Measurements from ENCODE around the gene RNF152.

Gene RNF152

DNA sequence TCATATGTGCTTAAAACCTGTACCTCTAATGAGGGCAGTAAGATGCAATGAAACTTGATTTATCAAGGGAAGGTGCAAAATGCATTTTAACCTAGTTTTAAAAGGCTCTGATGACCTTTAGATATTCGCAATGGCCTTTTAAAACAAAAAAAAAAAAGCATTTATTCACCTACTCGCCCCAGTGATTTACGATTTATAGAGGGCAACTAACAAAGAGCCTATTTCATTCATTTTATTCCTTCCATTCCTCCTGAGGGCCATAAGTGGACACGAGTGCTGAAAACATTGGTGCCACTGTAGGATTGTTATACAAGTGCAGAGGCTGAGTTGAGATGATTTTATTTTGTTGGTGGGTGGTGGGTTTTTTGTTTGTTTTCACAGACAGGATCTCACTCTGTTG lies 48.1 kb downstream of the RNF152 start:
- Histone ChIP-seq H3K4me3 (ENCODE audit: low read length in 2 of 2) (no peak overlapping the region), H3K9me3 (ENCODE audit: control insufficient read depth in 2 of 2, low read length in 2 of 2) (no peaks in the 10 kb centered on the region), H3K9ac (ENCODE audit: low read depth in 1 of 2, low read length in 2 of 2) (no peak overlapping the region), H3K4me1 (ENCODE audit: control insufficient read depth in 2 of 2, insufficient read depth in 2 of 2, low read length in 2 of 2) (no peaks in the 10 kb centered on the region), H3K27ac (ENCODE audit: low read depth in 2 of 2, low read length in 2 of 2) (no peak overlapping the region), H3K36me3 (ENCODE audit: control insufficient read depth in 2 of 2, insufficient read depth in 2 of 2, low read length in 2 of 2) (peaks cover 0 to 2% of the 10 kb centered on the region in 2 donors), H3K27me3 (ENCODE audit: control insufficient read depth in 2 of 2, insufficient read depth in 2 of 2, low read length in 2 of 2) (no peaks in the 10 kb centered on the region)

DNA sequence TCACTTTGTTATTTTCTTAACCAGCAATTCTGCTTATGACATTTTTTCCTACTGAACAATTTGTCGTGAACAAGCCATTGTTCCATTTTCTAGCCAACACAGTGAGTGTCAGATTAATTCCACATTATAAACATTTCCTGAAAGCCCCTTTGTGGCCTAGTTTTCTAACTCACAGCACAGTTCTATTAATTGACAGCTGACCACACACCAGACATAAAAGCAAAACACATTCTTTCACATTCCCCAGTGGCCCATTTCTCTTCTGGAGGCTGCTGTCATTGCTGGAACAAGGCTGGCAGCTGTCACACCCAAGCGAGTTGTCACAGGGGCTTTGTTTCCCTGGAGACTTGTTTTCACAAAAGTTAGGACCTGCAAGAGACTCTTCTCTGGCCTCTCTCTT lies 50.7 kb downstream of the RNF152 start:
- H3K4me1 ChIP-seq (ENCODE audit: control insufficient read depth in 2 of 2, insufficient read depth in 2 of 2, low read length in 2 of 2): no peaks in the 10 kb centered on the region
- no peaks in the 10 kb centered on the region for H3K27me3 ChIP-seq (ENCODE audit: control insufficient read depth in 2 of 2, insufficient read depth in 2 of 2, low read length in 2 of 2)
- no peak overlapping the region for H3K4me3 ChIP-seq (ENCODE audit: low read length in 2 of 2)
- no peak overlapping the region for H3K27ac ChIP-seq (ENCODE audit: low read depth in 2 of 2, low read length in 2 of 2)
- no peak overlapping the region for H3K9ac ChIP-seq (ENCODE audit: low read depth in 1 of 2, low read length in 2 of 2)
- H3K9me3 ChIP-seq (ENCODE audit: control insufficient read depth in 2 of 2, low read length in 2 of 2): no peaks in the 10 kb centered on the region
- peaks cover 0 to 2% of the 10 kb centered on the region in 2 donors for H3K36me3 ChIP-seq (ENCODE audit: control insufficient read depth in 2 of 2, insufficient read depth in 2 of 2, low read length in 2 of 2)

DNA sequence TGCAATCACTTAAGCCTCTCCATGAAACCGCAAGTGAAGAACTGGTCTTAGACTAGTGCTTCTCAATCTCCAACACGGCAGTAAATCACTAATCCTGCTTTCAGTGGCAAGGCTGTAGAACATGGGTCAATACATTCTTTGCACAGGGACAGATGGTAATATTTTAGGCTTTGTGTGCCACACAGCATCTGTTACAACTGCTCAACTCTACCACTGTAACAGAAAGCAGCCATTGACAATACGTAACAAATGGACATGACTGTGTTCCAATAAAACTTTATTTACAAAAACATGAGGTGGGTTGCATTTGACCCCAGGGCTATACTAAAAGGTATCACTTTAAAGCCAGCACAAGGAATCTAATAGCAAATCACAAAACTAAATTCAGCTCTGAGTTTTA lies 51.1 kb downstream of the RNF152 start:
- no peak overlapping the region for H3K4me3 ChIP-seq (ENCODE audit: low read length in 2 of 2)
- H3K27ac ChIP-seq (ENCODE audit: low read depth in 2 of 2, low read length in 2 of 2): no peak overlapping the region
- no peak overlapping the region for H3K9ac ChIP-seq (ENCODE audit: low read depth in 1 of 2, low read length in 2 of 2)
- H3K36me3 ChIP-seq (ENCODE audit: control insufficient read depth in 2 of 2, insufficient read depth in 2 of 2, low read length in 2 of 2): peaks cover 0 to 2% of the 10 kb centered on the region in 2 donors
- no peaks in the 10 kb centered on the region for H3K27me3 ChIP-seq (ENCODE audit: control insufficient read depth in 2 of 2, insufficient read depth in 2 of 2, low read length in 2 of 2)
- H3K4me1 ChIP-seq (ENCODE audit: control insufficient read depth in 2 of 2, insufficient read depth in 2 of 2, low read length in 2 of 2): no peaks in the 10 kb centered on the region
- no peaks in the 10 kb centered on the region for H3K9me3 ChIP-seq (ENCODE audit: control insufficient read depth in 2 of 2, low read length in 2 of 2)

DNA sequence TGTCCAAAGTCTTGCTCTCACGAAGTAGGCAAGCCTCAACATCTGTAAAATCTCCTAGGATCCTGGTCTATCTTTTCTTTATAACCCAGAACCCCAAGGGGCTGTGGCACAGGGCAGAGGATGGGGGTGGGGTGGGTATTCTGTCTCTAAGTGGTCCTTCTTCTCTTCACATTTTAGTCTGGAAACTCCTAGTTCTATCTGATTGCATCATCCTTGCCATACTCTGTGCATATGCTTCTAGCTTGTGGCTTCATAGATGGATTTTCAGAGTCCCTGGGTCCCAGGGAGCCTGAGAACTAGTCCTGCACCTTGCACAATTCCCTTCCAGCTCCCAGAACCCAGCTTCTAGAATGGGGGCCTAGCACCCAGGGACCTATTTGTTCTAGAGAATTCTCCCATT lies 52.5 kb downstream of the RNF152 start:
- H3K36me3 ChIP-seq (ENCODE audit: control insufficient read depth in 2 of 2, insufficient read depth in 2 of 2, low read length in 2 of 2): peaks cover 0 to 2% of the 10 kb centered on the region in 2 donors
- H3K9ac ChIP-seq (ENCODE audit: low read depth in 1 of 2, low read length in 2 of 2): no peak overlapping the region
- no peaks in the 10 kb centered on the region for H3K4me1 ChIP-seq (ENCODE audit: control insufficient read depth in 2 of 2, insufficient read depth in 2 of 2, low read length in 2 of 2)
- H3K4me3 ChIP-seq (ENCODE audit: low read length in 2 of 2): no peak overlapping the region
- no peaks in the 10 kb centered on the region for H3K9me3 ChIP-seq (ENCODE audit: control insufficient read depth in 2 of 2, low read length in 2 of 2)
- H3K27ac ChIP-seq (ENCODE audit: low read depth in 2 of 2, low read length in 2 of 2): no peak overlapping the region
- no peaks in the 10 kb centered on the region for H3K27me3 ChIP-seq (ENCODE audit: control insufficient read depth in 2 of 2, insufficient read depth in 2 of 2, low read length in 2 of 2)

DNA sequence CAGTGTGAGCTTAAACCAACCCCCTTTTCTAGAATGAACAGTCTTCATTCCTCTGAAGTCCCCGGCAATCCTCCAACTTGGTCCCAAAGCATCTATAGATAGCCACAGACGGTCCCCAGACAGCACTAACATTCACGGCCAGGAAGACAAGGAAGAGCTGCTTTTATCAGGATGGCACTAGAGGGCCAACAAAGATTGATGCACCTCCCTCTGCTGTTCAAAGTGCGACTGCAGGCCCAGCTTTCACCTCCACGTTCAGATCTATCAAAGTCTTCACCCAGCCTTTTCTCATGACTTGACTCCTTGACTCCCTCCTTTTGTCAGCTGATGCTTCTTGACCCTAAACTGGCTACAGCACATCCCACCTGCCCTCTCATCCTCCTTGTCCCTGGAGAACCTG lies 54.3 kb downstream of the RNF152 start:
- no peak overlapping the region for H3K27ac ChIP-seq (ENCODE audit: low read depth in 2 of 2, low read length in 2 of 2)
- H3K27me3 ChIP-seq (ENCODE audit: control insufficient read depth in 2 of 2, insufficient read depth in 2 of 2, low read length in 2 of 2): no peaks in the 10 kb centered on the region
- H3K9me3 ChIP-seq (ENCODE audit: control insufficient read depth in 2 of 2, low read length in 2 of 2): no peaks in the 10 kb centered on the region
- H3K9ac ChIP-seq (ENCODE audit: low read depth in 1 of 2, low read length in 2 of 2): no peak overlapping the region
- no peak overlapping the region for H3K4me3 ChIP-seq (ENCODE audit: low read length in 2 of 2)
- peaks cover 0 to 2% of the 10 kb centered on the region in 2 donors for H3K36me3 ChIP-seq (ENCODE audit: control insufficient read depth in 2 of 2, insufficient read depth in 2 of 2, low read length in 2 of 2)
- no peaks in the 10 kb centered on the region for H3K4me1 ChIP-seq (ENCODE audit: control insufficient read depth in 2 of 2, insufficient read depth in 2 of 2, low read length in 2 of 2)

DNA sequence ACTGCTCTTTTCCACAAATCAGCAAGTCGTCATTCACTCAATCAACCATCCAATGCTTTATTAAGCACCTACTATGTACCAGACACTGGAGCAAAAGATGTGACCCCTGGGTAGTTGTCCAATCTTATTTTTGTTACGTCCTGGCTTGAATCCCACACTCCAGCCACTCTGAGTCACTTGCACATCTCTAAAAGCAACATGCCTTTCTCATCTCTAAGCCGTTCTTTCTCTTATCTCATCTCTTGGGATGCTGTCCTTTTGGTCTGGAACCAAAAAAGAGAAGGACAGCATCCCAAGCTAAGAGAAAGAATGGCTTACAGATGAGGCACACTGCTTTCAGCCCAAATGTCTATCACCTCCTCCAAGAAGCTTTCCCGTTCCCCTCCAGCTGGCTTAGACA lies 58.8 kb downstream of the RNF152 start:
- Histone ChIP-seq H3K27ac (ENCODE audit: low read depth in 2 of 2, low read length in 2 of 2) (no peak overlapping the region), H3K4me1 (ENCODE audit: control insufficient read depth in 2 of 2, insufficient read depth in 2 of 2, low read length in 2 of 2) (no peaks in the 10 kb centered on the region), H3K9ac (ENCODE audit: low read depth in 1 of 2, low read length in 2 of 2) (no peak overlapping the region), H3K4me3 (ENCODE audit: low read length in 2 of 2) (no peak overlapping the region), H3K36me3 (ENCODE audit: control insufficient read depth in 2 of 2, insufficient read depth in 2 of 2, low read length in 2 of 2) (no peaks in the 10 kb centered on the region), H3K9me3 (ENCODE audit: control insufficient read depth in 2 of 2, low read length in 2 of 2) (no peaks in the 10 kb centered on the region), H3K27me3 (ENCODE audit: control insufficient read depth in 2 of 2, insufficient read depth in 2 of 2, low read length in 2 of 2) (no peaks in the 10 kb centered on the region)

DNA sequence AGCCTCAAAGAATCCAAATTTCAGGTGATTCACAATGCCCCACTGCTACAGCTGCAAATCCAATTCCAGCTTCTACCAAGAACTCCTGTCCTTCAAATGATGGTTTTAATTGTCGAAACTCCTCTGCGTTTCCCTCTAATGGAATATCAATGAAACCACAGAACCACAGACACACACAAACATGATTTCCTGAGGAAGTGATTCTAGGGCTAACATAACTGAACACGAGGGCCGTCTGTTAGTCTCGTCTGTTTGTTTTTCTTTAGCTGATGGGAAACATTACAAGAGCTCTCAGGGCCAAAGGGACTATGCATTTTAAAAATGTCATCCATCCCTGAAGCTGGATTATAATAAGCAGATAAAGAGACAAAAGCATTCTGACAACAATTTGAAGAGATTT lies 59.4 kb downstream of the RNF152 start:
- Histone ChIP-seq H3K27ac (ENCODE audit: low read depth in 2 of 2, low read length in 2 of 2) (no peak overlapping the region), H3K9me3 (ENCODE audit: control insufficient read depth in 2 of 2, low read length in 2 of 2) (no peaks in the 10 kb centered on the region), H3K27me3 (ENCODE audit: control insufficient read depth in 2 of 2, insufficient read depth in 2 of 2, low read length in 2 of 2) (no peaks in the 10 kb centered on the region), H3K4me3 (ENCODE audit: low read length in 2 of 2) (no peak overlapping the region), H3K9ac (ENCODE audit: low read depth in 1 of 2, low read length in 2 of 2) (no peak overlapping the region), H3K4me1 (ENCODE audit: control insufficient read depth in 2 of 2, insufficient read depth in 2 of 2, low read length in 2 of 2) (no peaks in the 10 kb centered on the region), H3K36me3 (ENCODE audit: control insufficient read depth in 2 of 2, insufficient read depth in 2 of 2, low read length in 2 of 2) (no peaks in the 10 kb centered on the region)

DNA sequence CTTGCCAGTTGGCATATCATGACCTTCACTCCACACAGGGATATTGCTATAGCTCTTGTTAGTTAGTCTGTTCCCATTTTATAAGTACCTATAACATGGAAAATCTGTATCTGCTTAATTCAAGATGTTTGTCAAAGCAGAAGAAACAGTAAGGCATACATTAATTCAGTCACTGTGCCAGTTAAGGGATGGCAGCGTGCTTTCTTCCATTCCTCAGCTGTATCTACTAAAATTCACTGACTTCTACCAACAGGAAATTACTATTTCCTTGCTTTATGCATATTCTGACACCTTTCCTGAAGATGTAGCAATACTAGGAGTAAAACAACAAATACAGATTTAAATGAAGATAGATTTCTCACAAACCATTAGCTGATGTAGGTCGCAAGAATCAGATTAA lies 59.9 kb downstream of the RNF152 start:
- no peaks in the 10 kb centered on the region for H3K4me1 ChIP-seq (ENCODE audit: control insufficient read depth in 2 of 2, insufficient read depth in 2 of 2, low read length in 2 of 2)
- H3K27ac ChIP-seq (ENCODE audit: low read depth in 2 of 2, low read length in 2 of 2): no peak overlapping the region
- no peaks in the 10 kb centered on the region for H3K9me3 ChIP-seq (ENCODE audit: control insufficient read depth in 2 of 2, low read length in 2 of 2)
- H3K4me3 ChIP-seq (ENCODE audit: low read length in 2 of 2): no peak overlapping the region
- no peak overlapping the region for H3K9ac ChIP-seq (ENCODE audit: low read depth in 1 of 2, low read length in 2 of 2)
- no peaks in the 10 kb centered on the region for H3K36me3 ChIP-seq (ENCODE audit: control insufficient read depth in 2 of 2, insufficient read depth in 2 of 2, low read length in 2 of 2)
- H3K27me3 ChIP-seq (ENCODE audit: control insufficient read depth in 2 of 2, insufficient read depth in 2 of 2, low read length in 2 of 2): no peaks in the 10 kb centered on the region

DNA sequence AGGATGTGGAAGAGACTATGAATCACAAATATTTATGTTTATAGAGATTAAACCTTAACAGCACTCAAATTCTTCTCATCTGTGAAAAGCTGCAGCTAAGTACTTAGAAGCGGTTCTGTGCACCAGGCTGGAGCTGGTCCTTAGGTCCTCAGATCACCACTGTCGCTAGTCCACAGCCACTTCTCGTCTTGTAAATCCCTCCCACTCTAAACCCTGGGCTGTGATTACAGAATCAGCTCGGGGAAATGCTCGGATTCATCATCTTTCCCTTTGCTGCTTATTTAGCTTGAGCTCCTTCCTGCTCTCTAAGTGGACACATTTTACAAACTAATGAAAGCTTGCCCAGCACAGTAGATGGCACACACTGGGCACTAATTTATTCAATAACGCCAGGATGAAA lies 61.7 kb downstream of the RNF152 start:
- Histone ChIP-seq H3K27me3 (ENCODE audit: control insufficient read depth in 2 of 2, insufficient read depth in 2 of 2, low read length in 2 of 2) (no peaks in the 10 kb centered on the region), H3K27ac (ENCODE audit: low read depth in 2 of 2, low read length in 2 of 2) (no peak overlapping the region), H3K9ac (ENCODE audit: low read depth in 1 of 2, low read length in 2 of 2) (no peak overlapping the region), H3K4me1 (ENCODE audit: control insufficient read depth in 2 of 2, insufficient read depth in 2 of 2, low read length in 2 of 2) (no peaks in the 10 kb centered on the region), H3K4me3 (ENCODE audit: low read length in 2 of 2) (no peak overlapping the region), H3K9me3 (ENCODE audit: control insufficient read depth in 2 of 2, low read length in 2 of 2) (no peaks in the 10 kb centered on the region), H3K36me3 (ENCODE audit: control insufficient read depth in 2 of 2, insufficient read depth in 2 of 2, low read length in 2 of 2) (no peaks in the 10 kb centered on the region)

DNA sequence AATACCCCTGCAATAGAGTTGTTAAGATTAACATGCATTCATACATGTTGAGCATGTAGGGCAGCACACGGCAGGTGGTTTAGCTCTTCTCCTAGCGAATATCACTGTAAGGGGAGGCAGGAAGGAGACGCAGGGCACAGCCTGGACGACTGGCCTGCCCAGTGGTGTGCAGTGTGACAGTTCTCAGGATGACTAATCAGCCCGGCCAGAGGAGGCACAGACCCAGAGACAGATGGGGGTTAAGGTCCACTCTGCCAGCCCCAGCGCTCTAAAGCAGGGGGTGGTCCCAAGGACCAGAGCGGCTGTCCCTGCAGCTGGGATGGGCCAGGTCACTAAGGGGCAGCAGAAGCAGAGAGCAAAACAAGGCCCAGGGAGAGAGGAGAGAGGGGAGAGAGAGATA lies 63.7 kb downstream of the RNF152 start:
- H3K27me3 ChIP-seq (ENCODE audit: control insufficient read depth in 2 of 2, insufficient read depth in 2 of 2, low read length in 2 of 2): no peaks in the 10 kb centered on the region
- H3K9ac ChIP-seq (ENCODE audit: low read depth in 1 of 2, low read length in 2 of 2): no peak overlapping the region
- H3K9me3 ChIP-seq (ENCODE audit: control insufficient read depth in 2 of 2, low read length in 2 of 2): no peaks in the 10 kb centered on the region
- H3K27ac ChIP-seq (ENCODE audit: low read depth in 2 of 2, low read length in 2 of 2): no peak overlapping the region
- H3K36me3 ChIP-seq (ENCODE audit: control insufficient read depth in 2 of 2, insufficient read depth in 2 of 2, low read length in 2 of 2): no peaks in the 10 kb centered on the region
- H3K4me1 ChIP-seq (ENCODE audit: control insufficient read depth in 2 of 2, insufficient read depth in 2 of 2, low read length in 2 of 2): no peaks in the 10 kb centered on the region
- H3K4me3 ChIP-seq (ENCODE audit: low read length in 2 of 2): no peak overlapping the region

DNA sequence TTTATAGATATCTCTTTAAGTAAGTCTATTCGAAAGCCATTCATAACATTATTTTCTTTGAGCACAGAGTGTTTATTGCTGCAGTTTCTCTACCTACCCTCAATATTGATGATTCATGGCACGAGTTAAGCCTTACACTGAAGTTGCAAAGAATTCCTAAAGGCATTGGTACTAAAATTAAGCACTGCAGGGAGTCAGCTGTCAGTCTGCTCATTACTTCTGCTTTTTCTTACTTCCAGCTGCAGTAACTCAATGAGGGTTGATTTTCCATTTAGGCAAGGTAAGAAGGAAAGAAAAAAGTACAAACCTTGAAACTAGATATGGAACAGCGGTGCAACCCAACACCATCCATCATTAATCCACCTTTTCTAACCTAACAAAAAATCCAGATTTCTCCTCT lies 65.2 kb downstream of the RNF152 start:
- H3K9ac ChIP-seq (ENCODE audit: low read depth in 1 of 2, low read length in 2 of 2): no peak overlapping the region
- H3K36me3 ChIP-seq (ENCODE audit: control insufficient read depth in 2 of 2, insufficient read depth in 2 of 2, low read length in 2 of 2): no peaks in the 10 kb centered on the region
- no peaks in the 10 kb centered on the region for H3K27me3 ChIP-seq (ENCODE audit: control insufficient read depth in 2 of 2, insufficient read depth in 2 of 2, low read length in 2 of 2)
- no peak overlapping the region for H3K4me3 ChIP-seq (ENCODE audit: low read length in 2 of 2)
- no peaks in the 10 kb centered on the region for H3K9me3 ChIP-seq (ENCODE audit: control insufficient read depth in 2 of 2, low read length in 2 of 2)
- no peak overlapping the region for H3K27ac ChIP-seq (ENCODE audit: low read depth in 2 of 2, low read length in 2 of 2)
- no peaks in the 10 kb centered on the region for H3K4me1 ChIP-seq (ENCODE audit: control insufficient read depth in 2 of 2, insufficient read depth in 2 of 2, low read length in 2 of 2)
